Smooth muscle cell (in vitro differentiated cells): Measurements from ENCODE around the gene PIP4K2C. TPM values are rescaled to one million over a fixed set of nuclear protein-coding genes. Genes with fewer than 3 reads are reported as not detected.

Source experiments
- DNase-seq: peaks from one replicate; lab custom pipeline; 2025; ENCODE audit not compliant: unreplicated experiment; lab: John Stamatoyannopoulos, UW
- H2AFZ ChIP-seq: fragments of 200-600 bp; sonication (generic); 2 replicates; pipeline ENCODE4 v1.6.0; 2016; ENCODE audit warnings: antibody characterized with exemption, low read depth, mild to moderate bottlenecking
- H3F3A ChIP-seq: fragments of 200-600 bp; sonication (generic); 2 replicates; pipeline ENCODE4 v1.6.0; 2017; ENCODE audit warnings: antibody characterized with exemption, low read depth
- H3K27ac ChIP-seq: fragments of 200-600 bp; sonication (generic); 2 replicates; pipeline ENCODE4 v1.5.1; 2016; ENCODE audit warnings: low read depth, mild to moderate bottlenecking
- H3K27me3 ChIP-seq: fragments of 200-600 bp; sonication (generic); 2 replicates; pipeline ENCODE4 v1.6.1; 2016; ENCODE audit warnings: low read depth, mild to moderate bottlenecking
- H3K36me3 ChIP-seq: fragments of 200-600 bp; sonication (generic); 2 replicates; pipeline ENCODE4 v1.5.1; 2016; ENCODE audit warnings: low read depth
- H3K4me1 ChIP-seq: fragments of 200-600 bp; sonication (generic); 2 replicates; pipeline ENCODE4 v1.5.1; 2016; ENCODE audit warnings: low read depth
- H3K4me2 ChIP-seq: fragments of 200-600 bp; sonication (generic); 2 replicates; pipeline ENCODE4 v1.6.0; 2016; ENCODE audit warnings: mild to moderate bottlenecking
- H3K4me3 ChIP-seq: fragments of 200-600 bp; sonication (generic); 2 replicates; pipeline ENCODE4 v1.5.1; 2016; ENCODE audit warnings: mild to moderate bottlenecking
- H3K79me2 ChIP-seq: fragments of 200-600 bp; sonication (generic); 2 replicates; pipeline ENCODE4 v1.6.0; 2016; ENCODE audit warnings: low read depth, mild to moderate bottlenecking
- H3K9ac ChIP-seq: fragments of 200-600 bp; sonication (generic); 2 replicates; pipeline ENCODE4 v1.6.0; 2016; ENCODE audit warnings: low read depth
- H3K9me3 ChIP-seq: fragments of 200-600 bp; sonication (generic); replicated peaks from 2 replicates; pipeline ENCODE4 v1.5.1; 2016; ENCODE audit warnings: low read depth
- H4K20me1 ChIP-seq: fragments of 200-600 bp; sonication (generic); 2 replicates; pipeline ENCODE4 v1.6.0; 2016; ENCODE audit warnings: low read depth
- WGBS: methylation state at CpG from one replicate; pipeline ENCODE4 v1.1.7; 2016; ENCODE audit warnings: low lambda C conversion rate; 5-methylcytosine and 5-hydroxymethylcytosine counted together
- polyA plus RNA-seq: library from polyadenylated mRNA; unstranded; fragments of >200 nt; fragmentation: Nextera tagmentation; extraction: Ambion mirVana; gene quantifications from 2 replicates; pipeline ENCODE4 v1.2.1, GENCODE V29; 2016
- total RNA-seq: library from RNA; depleted of rRNA; stranded (reverse); fragments of >200 nt; gene quantifications from 2 replicates; pipeline ENCODE4 v1.2.3, GENCODE V29; 2014
- TF ChIP-seq, protein P1 (sequence below): fragments of 200-600 bp; sonication (generic); IDR thresholded peaks from 2 replicates; pipeline ENCODE4 v1.5.1; 2017; ENCODE audit warnings: borderline replicate concordance, mild to moderate bottlenecking, antibody characterized with exemption; ENCODE audit not compliant: insufficient read depth, poor library complexity, severe bottlenecking

The PIP4K2C gene
- total and polyA plus RNA-seq, 2 experiments from 2014 or later, result 33.3 to 39.5 TPM

- Histone ChIP-seq H4K20me1 (no peaks in the 10 kb centered on the region), H3K27me3 (peaks cover 98% of the 10 kb centered on the region), H3K9me3 (no peaks in the 10 kb centered on the region), H3K9ac (no peak overlapping the region), H3F3A (no peaks in the 10 kb centered on the region), H3K79me2 (no peaks in the 10 kb centered on the region), H3K4me1 (peaks cover 16% of the 10 kb centered on the region), H3K4me3 (no peak overlapping the region), H3K27ac (no peak overlapping the region), H2AFZ (no peak overlapping the region), H3K36me3 (no peaks in the 10 kb centered on the region), H3K4me2 (no peak overlapping the region)
- 91% methylated on average over 12 of the region's 12 CpGs for WGBS
- TF ChIP-seq, protein P1, sequence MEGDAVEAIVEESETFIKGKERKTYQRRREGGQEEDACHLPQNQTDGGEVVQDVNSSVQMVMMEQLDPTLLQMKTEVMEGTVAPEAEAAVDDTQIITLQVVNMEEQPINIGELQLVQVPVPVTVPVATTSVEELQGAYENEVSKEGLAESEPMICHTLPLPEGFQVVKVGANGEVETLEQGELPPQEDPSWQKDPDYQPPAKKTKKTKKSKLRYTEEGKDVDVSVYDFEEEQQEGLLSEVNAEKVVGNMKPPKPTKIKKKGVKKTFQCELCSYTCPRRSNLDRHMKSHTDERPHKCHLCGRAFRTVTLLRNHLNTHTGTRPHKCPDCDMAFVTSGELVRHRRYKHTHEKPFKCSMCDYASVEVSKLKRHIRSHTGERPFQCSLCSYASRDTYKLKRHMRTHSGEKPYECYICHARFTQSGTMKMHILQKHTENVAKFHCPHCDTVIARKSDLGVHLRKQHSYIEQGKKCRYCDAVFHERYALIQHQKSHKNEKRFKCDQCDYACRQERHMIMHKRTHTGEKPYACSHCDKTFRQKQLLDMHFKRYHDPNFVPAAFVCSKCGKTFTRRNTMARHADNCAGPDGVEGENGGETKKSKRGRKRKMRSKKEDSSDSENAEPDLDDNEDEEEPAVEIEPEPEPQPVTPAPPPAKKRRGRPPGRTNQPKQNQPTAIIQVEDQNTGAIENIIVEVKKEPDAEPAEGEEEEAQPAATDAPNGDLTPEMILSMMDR, result no peak
- DNase-seq, result no peak
Measured at GRCh38 chr12:57625261-57626032, 34.5 kb downstream of the PIP4K2C start.

- no peak overlapping the region for H3K9ac ChIP-seq
- H3K4me2 ChIP-seq, result no peak overlapping the region
- H3K36me3 ChIP-seq, result no peaks in the 10 kb centered on the region
- peaks cover 10% of the 10 kb centered on the region for H3K4me1 ChIP-seq
- H3K27ac ChIP-seq, result no peak overlapping the region
- 70% methylated on average over 12 of the region's 13 CpGs for WGBS
- DNase-seq, result no peak
- H2AFZ ChIP-seq, result no peak overlapping the region
- H3F3A ChIP-seq, result no peaks in the 10 kb centered on the region
- H3K27me3 ChIP-seq, result peaks cover 98% of the 10 kb centered on the region
- no peak overlapping the region for H3K4me3 ChIP-seq
- H3K9me3 ChIP-seq, result no peaks in the 10 kb centered on the region
- no peaks in the 10 kb centered on the region for H3K79me2 ChIP-seq
- no peaks in the 10 kb centered on the region for H4K20me1 ChIP-seq
- TF ChIP-seq, protein P1, result no peak
Measured at GRCh38 chr12:57626111-57626920, 35.3 kb downstream of the PIP4K2C start.

- H3F3A ChIP-seq, result no peaks in the 10 kb centered on the region
- H4K20me1 ChIP-seq, result no peaks in the 10 kb centered on the region
- H3K79me2 ChIP-seq, result no peaks in the 10 kb centered on the region
- no peak for DNase-seq
- H3K27ac ChIP-seq, result no peak overlapping the region
- H3K9me3 ChIP-seq, result no peaks in the 10 kb centered on the region
- H3K4me3 ChIP-seq, result no peak overlapping the region
- H3K9ac ChIP-seq, result no peak overlapping the region
- H3K36me3 ChIP-seq, result no peaks in the 10 kb centered on the region
- TF ChIP-seq, protein P1, result no peak
- H3K4me1 ChIP-seq, result peaks cover 12% of the 10 kb centered on the region
- H3K4me2 ChIP-seq, result no peak overlapping the region
- no peak overlapping the region for H2AFZ ChIP-seq
- WGBS, result 53% methylated on average over 9 of the region's 9 CpGs
- H3K27me3 ChIP-seq, result peaks cover 98% of the 10 kb centered on the region
Measured at GRCh38 chr12:57626921-57627445, 36.0 kb downstream of the PIP4K2C start.
